K562 (cell line): ENCODE measurements around the gene PIRT. TPM values are rescaled to one million over a fixed set of nuclear protein-coding genes. Genes with fewer than 3 reads are reported as not detected.

Experiments
- ATAC-seq: fragments of 200-7000 bp; cut with Tn5 transposase; 3 replicates; pipeline ENCODE4 v1.9.1; 2020; ENCODE audit warnings: moderate library complexity
- BruUV-seq: library from RNA; stranded (reverse); fragments of 400-500 nt; replicated peaks from 2 replicates; lab custom pipeline; 2021; lab: Mats Ljungman, UMichigan
- CTCF ChIA-PET: fragments of 300-600 bp; formaldehyde crosslinking; extraction: SDS; loops from one replicate; lab custom pipeline; 2021; ENCODE audit warnings: low intra/inter-chr PET ratio; lab: Yijun Ruan, JAX
- POLR2A ChIA-PET: fragments of 300-600, 350-650 bp; sonication (Branson Sonifier 250); formaldehyde crosslinking; extraction: SDS; loops from one replicate; lab custom pipeline; 2021; ENCODE audit warnings: antibody characterized with exemption, inconsistent platforms; lab: Yijun Ruan, JAX
- DNase-seq, 4 experiments: peaks; one replicate each; pipeline versions ENCODE4 v3.0.0 to v3.0.0-alpha.2; 2011 to 2018; ENCODE audit warnings: low spot score in 3 of 4, mixed read lengths in 3 of 4; ENCODE audit errors: extremely low read depth in 1 of 4
- FAIRE-seq: peaks from 2 replicates; lab custom pipeline; 2011; peaks lifted over from hg19 to GRCh38; lab: Jason Lieb, UNC
- H2AFZ ChIP-seq: 2 replicates; pipeline ENCODE4 v1.6.0; 2011; ENCODE audit warnings: low read depth, low read length, control low read depth, inconsistent platforms
- H3K27ac ChIP-seq: fragments of 200-600 bp; 3 replicates; pipeline ENCODE4 v1.8.0; 2011; ENCODE audit warnings: low read depth, mild to moderate bottlenecking, control low read depth, inconsistent platforms, low read length, moderate library complexity, mixed read lengths; ENCODE audit errors: extremely low read depth
- H3K27me3 ChIP-seq, 2 experiments: fragments of 300-600 bp in 1 of 2; 2 replicates in 1 of 2; 3 replicates in 1 of 2; pipeline versions ENCODE4 v1.6.0 to v1.8.0; 2011; ENCODE audit warnings: inconsistent platforms in 2 of 2, low read length in 2 of 2, mild to moderate bottlenecking in 1 of 2, mixed read lengths in 1 of 2, moderate library complexity in 1 of 2; ENCODE audit not compliant: control insufficient read depth in 2 of 2, insufficient read depth in 2 of 2
- H3K36me3 ChIP-seq: fragments of 300-600 bp; 3 replicates; pipeline ENCODE4 v1.8.0; 2011; ENCODE audit warnings: mild to moderate bottlenecking, low read length, inconsistent platforms; ENCODE audit not compliant: control insufficient read depth, insufficient read depth
- H3K4me1 ChIP-seq, 2 experiments: fragments of 200-600 bp in 1 of 2; replicated peaks in 1 of 2; 2 replicates in 1 of 2; 3 replicates in 1 of 2; pipeline versions ENCODE4 v1.5.1 to v1.8.0; 2011; ENCODE audit warnings: inconsistent platforms in 2 of 2, low read length in 2 of 2, mild to moderate bottlenecking in 1 of 2, mixed read lengths in 1 of 2, moderate library complexity in 1 of 2; ENCODE audit not compliant: control insufficient read depth in 2 of 2, insufficient read depth in 2 of 2
- H3K4me2 ChIP-seq: 2 replicates; pipeline ENCODE4 v1.6.1; 2011; ENCODE audit warnings: low read length, control low read depth, inconsistent platforms, mixed read lengths; ENCODE audit not compliant: insufficient read depth
- H3K4me3 ChIP-seq: fragments of 200-600 bp; sonication (generic), shearing (Covaris generic); 2 replicates; pipeline ENCODE4 v1.5.1; 2016; ENCODE audit warnings: control low read depth, inconsistent platforms
- H3K79me2 ChIP-seq: fragments of 200-600 bp; 3 replicates; pipeline ENCODE4 v1.8.0; 2011; ENCODE audit warnings: low read length, inconsistent platforms; ENCODE audit not compliant: control insufficient read depth, insufficient read depth
- H3K9ac ChIP-seq, 2 experiments: 2 replicates each; pipeline versions ENCODE4 v1.6.0 to v1.6.1; 2011; ENCODE audit warnings: low read depth in 2 of 2, low read length in 2 of 2, control low read depth in 1 of 2, inconsistent platforms in 1 of 2, mild to moderate bottlenecking in 1 of 2, mixed read lengths in 1 of 2; ENCODE audit not compliant: insufficient read depth in 1 of 2
- H3K9me1 ChIP-seq: one replicate; pipeline ENCODE4 v1.6.0; 2011; ENCODE audit warnings: inconsistent platforms, mild to moderate bottlenecking, low read length, moderate library complexity; ENCODE audit not compliant: control insufficient read depth, insufficient read depth
- H3K9me3 ChIP-seq: replicated peaks from 2 replicates; pipeline ENCODE4 v1.5.1; 2011; ENCODE audit warnings: low read depth, low read length, inconsistent platforms; ENCODE audit not compliant: control insufficient read depth, insufficient read depth
- H4K20me1 ChIP-seq: replicated peaks from 2 replicates; pipeline ENCODE4 v1.6.1; 2011; ENCODE audit warnings: low read length, inconsistent platforms, mixed read lengths; ENCODE audit not compliant: control insufficient read depth, insufficient read depth
- CTCF ChIP-seq, 3 experiments: IDR thresholded peaks in 2 of 3; conservative IDR thresholded peaks in 1 of 3; 2 replicates each; pipeline ENCODE4 v1.5.1; 2011 to 2012; ENCODE audit warnings: low read length in 3 of 3, mild to moderate bottlenecking in 3 of 3, control low read depth in 2 of 3, improper control_type of control experiment in 1 of 3, inconsistent platforms in 1 of 3, low read depth in 1 of 3, mixed read lengths in 1 of 3, moderate library complexity in 1 of 3; ENCODE audit not compliant: insufficient read depth in 2 of 3
- GABPB1 ChIP-seq: sonication (generic); formaldehyde crosslinking; IDR thresholded peaks from 2 replicates; pipeline ENCODE4 v1.8.0; 2022; ENCODE audit warnings: mild to moderate bottlenecking, missing genetic modification reagents
- HOMEZ ChIP-seq: fragments of 250-450 bp; sonication (Bioruptor Pico); IDR thresholded peaks from 2 replicates; pipeline ENCODE4 v1.4.0; 2020; ENCODE audit warnings: mild to moderate bottlenecking, moderate library complexity
- KDM4B ChIP-seq, 2 experiments: fragments of 450-650 bp in 1 of 2; sonication (generic) in 1 of 2; IDR thresholded peaks; 2 replicates each; pipeline ENCODE4 v1.6.1; 2016 to 2017; ENCODE audit warnings: borderline replicate concordance in 2 of 2, antibody characterized with exemption in 1 of 2, low read depth in 1 of 2, mild to moderate bottlenecking in 1 of 2
- MAZ ChIP-seq, 2 experiments: fragments of 450-650 bp in 1 of 2; sonication (generic) in 1 of 2; formaldehyde crosslinking; IDR thresholded peaks in 1 of 2; conservative IDR thresholded peaks in 1 of 2; 2 replicates each; pipeline versions ENCODE4 v1.4.0 to v1.5.0; 2020; ENCODE audit warnings: mild to moderate bottlenecking in 1 of 2, missing genetic modification reagents in 1 of 2
- MTF1 ChIP-seq: fragments of 250-450 bp; sonication (Bioruptor Pico); IDR thresholded peaks from 2 replicates; pipeline ENCODE4 v1.9.0; 2021; ENCODE audit warnings: moderate library complexity, mild to moderate bottlenecking, inconsistent platforms, borderline replicate concordance
- POLR2B ChIP-seq: fragments of 450-650 bp; IDR thresholded peaks from 2 replicates; pipeline ENCODE4 v1.6.1; 2018; ENCODE audit warnings: low read depth; ENCODE audit not compliant: partially characterized antibody
- PYGO2 ChIP-seq: fragments of 450-650 bp; IDR thresholded peaks from 2 replicates; pipeline ENCODE4 v1.6.1; 2016; ENCODE audit warnings: mild to moderate bottlenecking, missing genetic modification characterization, moderate library complexity, missing compliant biosample characterization
- RB1 ChIP-seq: fragments of 450-650 bp; IDR thresholded peaks from 2 replicates; pipeline ENCODE4 v1.6.1; 2017; ENCODE audit warnings: low read depth, mild to moderate bottlenecking
- SMC3 ChIP-seq: conservative IDR thresholded peaks from 2 replicates; pipeline ENCODE4 v1.6.1; 2011; ENCODE audit warnings: low read depth, low read length, improper control_type of control experiment; ENCODE audit not compliant: insufficient read depth
- STAG1 ChIP-seq: sonication (generic); formaldehyde crosslinking; IDR thresholded peaks from 2 replicates; pipeline ENCODE4 v1.5.0; 2020; ENCODE audit warnings: missing genetic modification reagents, borderline replicate concordance
- ZEB2 ChIP-seq: fragments of 450-650 bp; IDR thresholded peaks from 2 replicates; pipeline ENCODE4 v1.6.1; 2016
- ZNF274 ChIP-seq: IDR thresholded peaks from 2 replicates; pipeline ENCODE4 v1.6.1; 2011; ENCODE audit warnings: low read depth, mild to moderate bottlenecking, low read length, moderate library complexity, borderline replicate concordance
- WGBS: fragments of 100-300 bp; shearing (Covaris generic); methylation state at CpG from one replicate; pipeline ENCODE4 v1.1.6; 2016; ENCODE audit warnings: low coverage, mixed read lengths; ENCODE audit not compliant: insufficient coverage; ENCODE audit errors: missing lambda C conversion rate; 5-methylcytosine and 5-hydroxymethylcytosine counted together
- in situ Hi-C: fragments of 300-500 bp; cut with MboI; formaldehyde crosslinking; loops from 4 replicates; pipeline ENCODE4 v1.15.0; 2018; ENCODE audit warnings: inconsistent platforms, mixed read lengths
- intact Hi-C: fragments of 100-400 bp; cut with micrococcal nuclease; formaldehyde crosslinking; loops from 2 replicates; pipeline ENCODE4 v1.14.2; 2022
- polyA plus RNA-seq, 8 experiments: library from polyadenylated mRNA; depleted of rRNA in 4 of 8; stranded (reverse) in 5 of 8; unstranded in 3 of 8; fragments of >200 nt; fragmentation: Nextera tagmentation in 2 of 8; fragmentation: Illumina TruSeq in 1 of 8; extraction: Ambion mirVana in 2 of 8; extraction: Trizol in 1 of 8; gene quantifications; 2 replicates each; pipeline versions ENCODE4 v1.2.1 to v1.2.3, GENCODE V29; 2011 to 2014; ENCODE audit warnings: inconsistent platforms in 1 of 8, missing spikeins in 1 of 8
- total RNA-seq, 7 experiments: library from RNA; depleted of rRNA in 6 of 7; stranded (reverse); fragments of >200 nt in 6 of 7; fragmentation: Illumina TruSeq in 2 of 7; extraction: Trizol in 2 of 7; gene quantifications; 2 replicates each; pipeline versions ENCODE4 v1.2.1 to v1.2.3, GENCODE V29; 2011 to 2021; ENCODE audit warnings: low replicate concordance in 1 of 7

PIRT gene
- total and polyA plus RNA-seq, 9 of the 15 experiments (the other 6 are each of a cell fraction or from before 2014, with no cell fraction given): not detected

GRCh38 chr17:10845388-10845751 is 7.5 kb upstream of the PIRT start (continued):
- TF ChIP-seq KDM4B (IDR thresholded peaks at IDR 0.05; ENCODE audit: borderline replicate concordance in 2 of 2, low read depth in 1 of 2) (no peak), PYGO2 (tag) (no peak), ZEB2 (no peak), HOMEZ (CRISPR knock-in tag) (no peak), ZNF274 (no peak)

DNA sequence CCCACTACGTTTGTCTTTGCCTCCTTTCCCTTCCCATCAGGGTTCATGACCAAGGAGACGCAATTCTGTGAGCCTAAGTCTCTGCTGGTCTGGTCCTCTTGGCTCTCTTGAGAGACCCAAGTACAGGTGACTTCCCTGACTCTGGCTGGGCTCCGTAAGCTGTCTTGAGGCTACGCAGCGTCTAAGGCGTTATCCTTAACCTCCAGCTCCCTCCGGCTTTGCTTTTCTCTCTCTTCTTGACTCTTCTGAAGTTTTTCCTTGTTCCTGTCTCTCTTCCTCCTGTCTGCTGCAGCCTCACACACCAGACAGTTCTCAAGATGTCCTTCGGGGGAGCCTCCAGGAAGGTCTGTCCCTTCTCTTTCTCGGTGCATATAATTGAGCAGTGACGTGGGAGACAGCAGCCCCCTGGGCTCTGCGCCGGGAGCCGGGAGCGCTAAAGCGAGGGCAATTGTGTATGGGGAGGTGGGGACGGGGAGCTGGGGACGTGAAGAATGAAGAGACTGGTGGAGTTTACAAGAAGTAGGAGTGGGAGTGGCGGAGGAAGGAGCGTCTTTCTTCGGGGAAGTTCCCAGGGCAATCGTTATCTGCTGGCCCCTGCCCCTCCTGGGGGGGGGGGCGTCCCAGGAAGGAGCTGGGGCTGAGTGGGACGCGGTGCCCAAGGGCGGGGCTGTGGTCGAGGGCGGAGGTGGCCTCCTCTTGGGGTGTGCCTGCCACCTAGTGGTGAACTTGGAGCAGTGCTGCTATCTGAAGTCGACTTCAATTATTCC is 6.9 kb upstream of the PIRT start:
- peaks cover 0 to 4% of the 10 kb centered on the region in 2 experiments; a peak in 2 of 5 replicates for H3K4me1 ChIP-seq
- no peak overlapping the region for H3K27ac ChIP-seq
- intact Hi-C loops: loop anchor here (1.0 kb wide), 2 partner anchors 108 to 199 kb away; no protein-coding TSS in a partner anchor
- no peaks in the 10 kb centered on the region for H3K36me3 ChIP-seq
- no peak overlapping the region for H3K9ac ChIP-seq
- H3K4me3 ChIP-seq: no peak overlapping the region
- H3K27me3 ChIP-seq: no peaks in the 10 kb centered on the region
- H3K9me3 ChIP-seq: no peaks in the 10 kb centered on the region
- peak; percentile 71 to 84 (median 77) for DNase-seq
- in situ Hi-C loops: loop anchor here (10.0 kb wide), 1 partner anchor 200 kb away; no protein-coding TSS in a partner anchor
- H3K79me2 ChIP-seq: no peaks in the 10 kb centered on the region
- ATAC-seq: peak; percentile 96
- no peak overlapping the region for H3K4me2 ChIP-seq
- H3K9me1 ChIP-seq: no peaks in the 10 kb centered on the region
- BruUV-seq: no TSS peak
- FAIRE-seq: peak; percentile 48
- WGBS: 3% methylated on average over 17 of the region's 28 CpGs
- no peaks in the 10 kb centered on the region for H4K20me1 ChIP-seq
- ChIA-PET CTCF (interaction anchor here (0.8 to 2.1 kb wide), 3 partner anchors 107 to 228 kb away, joined by 3 to 7 read pairs (median 5); no protein-coding TSS in a partner anchor), POLR2A (no interaction called here)
- H2AFZ ChIP-seq: no peak overlapping the region
- TF ChIP-seq MAZ (CRISPR knock-in tag; conservative IDR thresholded peaks at IDR 0.05 in 1 of 2, IDR thresholded peaks at IDR 0.05 in 1 of 2) (peak; percentile 30 to 54; a peak in 1 of 4 replicates), MTF1 (CRISPR knock-in tag) (no peak), STAG1 (CRISPR knock-in tag) (peak; percentile 24; the same call in 1 of the 2 replicates), CTCF (IDR thresholded peaks at IDR 0.05 in 2 of 3, conservative IDR thresholded peaks at IDR 0.05 in 1 of 3; ENCODE audit: insufficient read depth in 2 of 3, low read depth in 1 of 3, low read length in 3 of 3) (peak; percentile 70 to 79 (median 75)), GABPB1 (CRISPR knock-in tag) (no peak), RB1 (0 out of 2 replicates have a peak, but pooled peaks have one; percentile 22), SMC3 (peak; percentile 58), POLR2B (no peak)
